HepG2 (cell line): ENCODE measurements around the gene PIK3R5. TPM values are rescaled to one million over a fixed set of nuclear protein-coding genes. Genes with fewer than 3 reads are reported as not detected.

Experiments
- ATAC-seq: fragments of 200-7000 bp; cut with Tn5 transposase; 3 replicates; pipeline ENCODE4 v1.9.1; 2020; ENCODE audit warnings: mild to moderate bottlenecking, moderate library complexity
- BruUV-seq: library from RNA; stranded (reverse); fragments of 400-500 nt; replicated peaks from 2 replicates; lab custom pipeline; 2021; lab: Mats Ljungman, UMichigan
- CTCF ChIA-PET: fragments of 300-600 bp; formaldehyde crosslinking; extraction: SDS; loops from one replicate; lab custom pipeline; 2021; ENCODE audit warnings: low total read pairs, inconsistent platforms, low intra/inter-chr PET ratio; lab: Yijun Ruan, JAX
- POLR2A ChIA-PET: fragments of 350-600 bp; sonication (Branson Sonifier 250); formaldehyde crosslinking; loops from one replicate; lab custom pipeline; 2020; ENCODE audit warnings: antibody characterized with exemption, inconsistent platforms; lab: Yijun Ruan, JAX
- DNase-seq: peaks from one replicate; pipeline ENCODE4 v3.0.0-alpha.2; 2015; ENCODE audit warnings: low spot score
- FAIRE-seq: peaks from 3 replicates; lab custom pipeline; 2011; peaks lifted over from hg19 to GRCh38; lab: Jason Lieb, UNC
- H2AFZ ChIP-seq: one replicate; pipeline ENCODE4 v1.6.1; 2011; ENCODE audit warnings: low read length, inconsistent platforms
- H3K27ac ChIP-seq: fragments of 300-600 bp; 3 replicates; pipeline ENCODE4 v1.8.0; 2011; ENCODE audit warnings: mixed run types, mild to moderate bottlenecking, mixed read lengths, low read length, inconsistent platforms; ENCODE audit not compliant: insufficient read depth; ENCODE audit errors: extremely low read length
- H3K27me3 ChIP-seq, 2 experiments: fragments of 200-600 bp in 1 of 2; 2 replicates in 1 of 2; 3 replicates in 1 of 2; pipeline versions ENCODE4 v1.6.0 to v1.8.0; 2011; ENCODE audit warnings: low read length in 2 of 2, mild to moderate bottlenecking in 2 of 2, moderate library complexity in 2 of 2, inconsistent platforms in 1 of 2; ENCODE audit not compliant: insufficient read depth in 2 of 2, control insufficient read depth in 1 of 2
- H3K36me3 ChIP-seq, 2 experiments: fragments of 200-600 bp in 1 of 2; replicated peaks in 1 of 2; 2 replicates in 1 of 2; 3 replicates in 1 of 2; pipeline versions ENCODE4 v1.5.1 to v1.8.0; 2011; ENCODE audit warnings: low read length in 2 of 2, inconsistent platforms in 1 of 2; ENCODE audit not compliant: insufficient read depth in 2 of 2, control insufficient read depth in 1 of 2
- H3K4me1 ChIP-seq: 2 replicates; pipeline ENCODE4 v1.5.1; 2012; ENCODE audit warnings: low read length, inconsistent platforms; ENCODE audit not compliant: insufficient read depth
- H3K4me2 ChIP-seq: 2 replicates; pipeline ENCODE4 v1.6.0; 2011; ENCODE audit warnings: low read depth, low read length, inconsistent platforms
- H3K4me3 ChIP-seq, 3 experiments: fragments of 200-600 bp in 1 of 3; sonication (generic), shearing (Covaris generic) in 1 of 3; replicated peaks in 1 of 3; 2 replicates each; pipeline ENCODE4 v1.5.1; 2011 to 2016; ENCODE audit warnings: low read length in 3 of 3, inconsistent platforms in 2 of 3, low read depth in 2 of 3, mild to moderate bottlenecking in 2 of 3, control low read depth in 1 of 3, mixed read lengths in 1 of 3; ENCODE audit not compliant: insufficient read depth in 1 of 3
- H3K79me2 ChIP-seq: one replicate; pipeline ENCODE4 v1.6.1; 2011; ENCODE audit warnings: low read length, inconsistent platforms; ENCODE audit not compliant: insufficient read depth
- H3K9ac ChIP-seq: 2 replicates; pipeline ENCODE4 v1.6.0; 2011; ENCODE audit warnings: mild to moderate bottlenecking, low read depth, low read length, inconsistent platforms; ENCODE audit not compliant: insufficient read depth
- H3K9me3 ChIP-seq: 2 replicates; pipeline ENCODE4 v1.5.1; 2012; ENCODE audit warnings: mild to moderate bottlenecking, low read length
- H4K20me1 ChIP-seq: 2 replicates; pipeline ENCODE4 v1.6.0; 2011; ENCODE audit warnings: inconsistent platforms, mild to moderate bottlenecking, low read length, moderate library complexity; ENCODE audit not compliant: insufficient read depth
- AGO2 ChIP-seq: fragments of 200-400 bp; formaldehyde crosslinking; optimal IDR thresholded peaks from 2 replicates; pipeline ENCODE3; 2017; ENCODE audit warnings: mild to moderate bottlenecking, low read depth, low read length, moderate library complexity
- ARNTL ChIP-seq: sonication (generic); formaldehyde crosslinking; IDR thresholded peaks from 2 replicates; pipeline ENCODE4 v1.4.0; 2020; ENCODE audit warnings: mild to moderate bottlenecking, missing genetic modification reagents
- EED ChIP-seq: sonication (generic); formaldehyde crosslinking; IDR thresholded peaks from 2 replicates; pipeline ENCODE4 v1.5.0; 2020; ENCODE audit warnings: mild to moderate bottlenecking, missing genetic modification reagents
- GABPB1 ChIP-seq: IDR thresholded peaks from 2 replicates; pipeline ENCODE4 v1.6.1; 2016; ENCODE audit warnings: mild to moderate bottlenecking, missing genetic modification reagents, moderate library complexity, missing compliant biosample characterization
- HNRNPK ChIP-seq: fragments of 200-400 bp; formaldehyde crosslinking; IDR thresholded peaks from 2 replicates; pipeline ENCODE4 v1.6.1; 2018; ENCODE audit warnings: low read length, low read depth, moderate library complexity, mild to moderate bottlenecking; ENCODE audit not compliant: poor library complexity, severe bottlenecking
- NPAS2 ChIP-seq: sonication (generic); formaldehyde crosslinking; IDR thresholded peaks from 2 replicates; pipeline ENCODE4 v1.8.0; 2022; ENCODE audit warnings: mild to moderate bottlenecking, missing genetic modification reagents, borderline replicate concordance
- NR0B2 ChIP-seq: sonication (generic); formaldehyde crosslinking; IDR thresholded peaks from 2 replicates; pipeline ENCODE4 v1.4.0; 2020; ENCODE audit warnings: mild to moderate bottlenecking, missing genetic modification reagents
- PHF21A ChIP-seq: sonication (generic); formaldehyde crosslinking; IDR thresholded peaks from 2 replicates; pipeline ENCODE4 v1.5.0; 2020; ENCODE audit warnings: mild to moderate bottlenecking, missing genetic modification reagents
- ZBTB49 ChIP-seq: sonication (generic); formaldehyde crosslinking; IDR thresholded peaks from 2 replicates; pipeline ENCODE4 v1.4.0; 2020; ENCODE audit warnings: missing genetic modification reagents, borderline replicate concordance
- ZNF205 ChIP-seq: IDR thresholded peaks from 2 replicates; pipeline ENCODE4 v1.6.1; 2018; ENCODE audit warnings: missing biosample characterization, missing genetic modification reagents
- ZNF224 ChIP-seq: sonication (generic); formaldehyde crosslinking; IDR thresholded peaks from 2 replicates; pipeline ENCODE4 v1.5.0; 2020; ENCODE audit warnings: mild to moderate bottlenecking, missing genetic modification reagents
- ZNF567 ChIP-seq: sonication (generic); formaldehyde crosslinking; IDR thresholded peaks from 2 replicates; pipeline ENCODE4 v1.8.1; 2023; ENCODE audit warnings: mild to moderate bottlenecking, missing genetic modification reagents, borderline replicate concordance
- ZNF839 ChIP-seq: sonication (generic); formaldehyde crosslinking; IDR thresholded peaks from 2 replicates; pipeline ENCODE4 v1.4.0; 2020; ENCODE audit warnings: missing genetic modification reagents, mild to moderate bottlenecking, borderline replicate concordance
- WGBS: methylation state at CpG from one replicate; pipeline ENCODE4 v1.1.6; 2017; ENCODE audit warnings: low lambda C conversion rate; 5-methylcytosine and 5-hydroxymethylcytosine counted together
- in situ Hi-C: cut with HindIII; loops from 2 replicates; pipeline ENCODE4 v1.10.0; 2017; ENCODE audit warnings: low pct_unique_long_range_greater_than_20kb; ENCODE audit not compliant: extremely low pct_ligation_motif_present
- intact Hi-C: fragments of 100-400 bp; cut with micrococcal nuclease; formaldehyde crosslinking; loops from one replicate; pipeline ENCODE4 v1.10.0; 2022; ENCODE audit not compliant: unreplicated experiment
- polyA plus RNA-seq, 8 experiments: library from polyadenylated mRNA; depleted of rRNA in 3 of 8; stranded (reverse) in 7 of 8; unstranded in 1 of 8; fragments of >200 nt; fragmentation: Illumina TruSeq in 4 of 8; extraction: Trizol in 4 of 8; gene quantifications; 2 replicates each; pipeline versions ENCODE4 v1.2.1 to v1.2.3, GENCODE V29; 2011 to 2016; ENCODE audit warnings: low read depth in 4 of 8, missing spikeins in 1 of 8, mixed read lengths in 1 of 8; ENCODE audit not compliant: insufficient read depth in 1 of 8
- total RNA-seq, 5 experiments: library from RNA; depleted of rRNA; stranded (reverse); fragments of >200 nt; fragmentation: Illumina TruSeq; extraction: Trizol; gene quantifications; 2 replicates each; pipeline ENCODE4 v1.2.3, GENCODE V29; 2016; ENCODE audit warnings: low read depth in 1 of 5

PIK3R5 gene
- total and polyA plus RNA-seq, 2 of the 13 experiments (the other 11 are each of a cell fraction or from before 2014, with no cell fraction given), result not detected

GRCh38 chr17:9002227-9002605 is 36.7 kb upstream of the PIK3R5 start:
- Histone ChIP-seq H3K4me2 (no peak overlapping the region), H3K27ac (no peak overlapping the region), H3K4me3 (no peak overlapping the region), H3K4me1 (no peaks in the 10 kb centered on the region), H3K36me3 (no peaks in the 10 kb centered on the region), H3K9me3 (no peaks in the 10 kb centered on the region), H4K20me1 (no peaks in the 10 kb centered on the region), H3K27me3 (peaks cover 11 to 44% of the 10 kb centered on the region in 2 experiments; a peak in 4 of 5 replicates), H3K9ac (no peak overlapping the region), H3K79me2 (no peaks in the 10 kb centered on the region), H2AFZ (no peak overlapping the region)
- POLR2A ChIA-PET, result no interaction called here
- TF ChIP-seq NR0B2, result no peak
- TF ChIP-seq HNRNPK, result no peak
- no peak for TF ChIP-seq GABPB1 (CRISPR knock-in tag)
- TF ChIP-seq EED, result no peak
- TF ChIP-seq ZNF567 (CRISPR knock-in tag), result no peak
- TF ChIP-seq NPAS2 (CRISPR knock-in tag), result no peak
- no peak for TF ChIP-seq PHF21A (CRISPR knock-in tag)
- TF ChIP-seq ZNF205 (CRISPR knock-in tag), result no peak
- TF ChIP-seq ZNF224, result no peak
- no peak for TF ChIP-seq AGO2
- no peak for TF ChIP-seq ZBTB49 (CRISPR knock-in tag)
- TF ChIP-seq ARNTL (CRISPR knock-in tag), result no peak
- no peak for TF ChIP-seq ZNF839
- no peak for ATAC-seq
- no peak for DNase-seq
- intact Hi-C loops, result no loop called here
- no TSS peak for BruUV-seq
- CTCF ChIA-PET, result no interaction called here
- no peak for FAIRE-seq
- in situ Hi-C loops, result no loop called here
- WGBS, result 0% methylated on average over 3 of the region's 15 CpGs
